ENCODE results near the gene NGEF.

The NGEF gene

GRCh38 chr2:232874677-232875223, 138.3 kb downstream of the NGEF start:
- Histone ChIP-seq H3K4me1 (ENCODE audit: insufficient read depth, low read length) (no peaks in the 10 kb centered on the region), H4K20me1 (ENCODE audit: insufficient read depth, low read length) (no peaks in the 10 kb centered on the region), H3K79me2 (ENCODE audit: insufficient read depth, low read length) (no peaks in the 10 kb centered on the region), H2AFZ (ENCODE audit: low read depth, low read length) (no peak overlapping the region), H3K9ac (ENCODE audit: low read depth, low read length) (no peak overlapping the region), H3K27me3 (ENCODE audit: insufficient read depth, low read length, poor library complexity) (no peaks in the 10 kb centered on the region), H3K27ac (ENCODE audit: low read length) (no peak overlapping the region), H3K4me3 (ENCODE audit: low read depth in 1 of 2, low read length in 2 of 2) (no peak overlapping the region), H3K9me3 (ENCODE audit: insufficient read depth, low read length, severe bottlenecking) (no peaks in the 10 kb centered on the region), H3K36me3 (ENCODE audit: insufficient read depth, low read length) (no peaks in the 10 kb centered on the region), H3K4me2 (ENCODE audit: insufficient read depth, low read length) (no peak overlapping the region)
- ATAC-seq (ENCODE audit: insufficient read depth, low read depth) (no peak), DNase-seq (no peak)
- TF ChIP-seq EZH2 (IDR thresholded peaks at IDR 0.05; ENCODE audit: borderline replicate concordance, low read depth, low read length, severe bottlenecking), result no peak
- no peak for TF ChIP-seq CTCF (IDR thresholded peaks at IDR 0.05; ENCODE audit: borderline replicate concordance, extremely low read depth, low read length, poor library complexity, severe bottlenecking)

- no peak for ATAC-seq (ENCODE audit: insufficient read depth, low read depth)
- Histone ChIP-seq H3K36me3 (ENCODE audit: insufficient read depth, low read length) (no peaks in the 10 kb centered on the region), H3K79me2 (ENCODE audit: insufficient read depth, low read length) (no peaks in the 10 kb centered on the region), H3K27ac (ENCODE audit: low read length) (no peak overlapping the region), H3K9ac (ENCODE audit: low read depth, low read length) (no peak overlapping the region), H3K9me3 (ENCODE audit: insufficient read depth, low read length, severe bottlenecking) (no peaks in the 10 kb centered on the region), H2AFZ (ENCODE audit: low read depth, low read length) (no peak overlapping the region), H3K4me1 (ENCODE audit: insufficient read depth, low read length) (no peaks in the 10 kb centered on the region), H3K4me2 (ENCODE audit: insufficient read depth, low read length) (no peak overlapping the region), H3K4me3 (ENCODE audit: low read depth in 1 of 2, low read length in 2 of 2) (no peak overlapping the region), H3K27me3 (ENCODE audit: insufficient read depth, low read length, poor library complexity) (no peaks in the 10 kb centered on the region), H4K20me1 (ENCODE audit: insufficient read depth, low read length) (no peaks in the 10 kb centered on the region)
- DNase-seq, result no peak
- TF ChIP-seq CTCF (IDR thresholded peaks at IDR 0.05; ENCODE audit: borderline replicate concordance, extremely low read depth, low read length, poor library complexity, severe bottlenecking) (no peak), EZH2 (IDR thresholded peaks at IDR 0.05; ENCODE audit: borderline replicate concordance, low read depth, low read length, severe bottlenecking) (no peak)
Measured at GRCh38 chr2:232873909-232874641, 139.0 kb downstream of the NGEF start.

GRCh38 chr2:232873292-232873908, 139.7 kb downstream of the NGEF start:
- no peak for TF ChIP-seq EZH2 (IDR thresholded peaks at IDR 0.05; ENCODE audit: borderline replicate concordance, low read depth, low read length, severe bottlenecking)
- no peak for TF ChIP-seq CTCF (IDR thresholded peaks at IDR 0.05; ENCODE audit: borderline replicate concordance, extremely low read depth, low read length, poor library complexity, severe bottlenecking)
- ATAC-seq (ENCODE audit: insufficient read depth, low read depth) (no peak), DNase-seq (no peak)
- Histone ChIP-seq H3K27ac (ENCODE audit: low read length) (no peak overlapping the region), H2AFZ (ENCODE audit: low read depth, low read length) (no peak overlapping the region), H3K4me1 (ENCODE audit: insufficient read depth, low read length) (no peaks in the 10 kb centered on the region), H3K9me3 (ENCODE audit: insufficient read depth, low read length, severe bottlenecking) (no peaks in the 10 kb centered on the region), H3K36me3 (ENCODE audit: insufficient read depth, low read length) (no peaks in the 10 kb centered on the region), H3K4me3 (ENCODE audit: low read depth in 1 of 2, low read length in 2 of 2) (no peak overlapping the region), H3K9ac (ENCODE audit: low read depth, low read length) (no peak overlapping the region), H3K4me2 (ENCODE audit: insufficient read depth, low read length) (no peak overlapping the region), H3K79me2 (ENCODE audit: insufficient read depth, low read length) (no peaks in the 10 kb centered on the region), H3K27me3 (ENCODE audit: insufficient read depth, low read length, poor library complexity) (no peaks in the 10 kb centered on the region), H4K20me1 (ENCODE audit: insufficient read depth, low read length) (no peaks in the 10 kb centered on the region)
